GM19193 (cell line): ENCODE data around the gene TIMM29.

Experiments
- POLR2A ChIP-seq: IDR thresholded peaks from 4 replicates; pipeline ENCODE4 v1.6.1; 2011; ENCODE audit not compliant: insufficient read depth, insufficient read length; ENCODE audit errors: extremely low read depth

The TIMM29 gene

DNA sequence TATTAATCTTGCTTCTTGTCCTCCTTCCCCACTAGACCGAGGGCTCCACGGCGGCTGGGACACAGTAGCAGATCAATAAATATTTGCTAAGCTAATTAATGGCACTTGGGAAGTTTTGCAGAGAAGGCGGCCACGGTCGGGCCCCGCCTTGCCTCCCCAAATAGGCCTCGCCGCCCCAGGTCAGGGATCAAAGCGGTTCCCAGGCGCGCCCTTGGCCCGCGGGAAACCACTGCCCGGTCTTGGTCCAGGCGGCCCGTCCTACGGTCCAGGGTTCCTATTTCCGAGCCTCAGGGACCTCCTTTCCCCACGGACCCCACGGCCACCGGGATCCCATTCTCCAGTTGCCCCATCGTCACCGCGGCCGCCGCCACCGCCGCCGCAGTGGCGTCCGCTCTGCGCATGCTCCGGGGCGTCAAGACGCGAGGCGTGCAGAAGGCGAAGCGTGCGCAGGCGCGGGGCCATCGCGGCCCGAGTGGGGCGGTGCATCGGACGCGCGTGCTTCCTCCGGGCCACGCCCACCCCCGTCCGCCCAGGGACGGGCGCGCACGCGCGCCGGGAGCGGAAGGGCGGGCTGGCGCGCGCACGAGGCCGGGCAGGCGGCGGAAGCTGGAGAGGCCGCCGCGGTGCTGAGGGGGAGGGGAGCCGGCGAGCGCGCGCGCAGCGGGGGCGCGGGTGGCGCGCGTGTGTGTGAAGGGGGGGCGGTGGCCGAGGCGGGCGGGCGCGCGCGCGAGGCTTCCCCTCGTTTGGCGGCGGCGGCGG lies 31.9 kb downstream of the TIMM29 start, which contains the start of gene SMARCA4:
Gene SMARCA4 (plus strand): TSS at position 717 of the 759 bp plus-strand sequence. CDS start 23,122 bp downstream, outside the sequence.
- TF ChIP-seq POLR2A: peak; percentile 89

DNA sequence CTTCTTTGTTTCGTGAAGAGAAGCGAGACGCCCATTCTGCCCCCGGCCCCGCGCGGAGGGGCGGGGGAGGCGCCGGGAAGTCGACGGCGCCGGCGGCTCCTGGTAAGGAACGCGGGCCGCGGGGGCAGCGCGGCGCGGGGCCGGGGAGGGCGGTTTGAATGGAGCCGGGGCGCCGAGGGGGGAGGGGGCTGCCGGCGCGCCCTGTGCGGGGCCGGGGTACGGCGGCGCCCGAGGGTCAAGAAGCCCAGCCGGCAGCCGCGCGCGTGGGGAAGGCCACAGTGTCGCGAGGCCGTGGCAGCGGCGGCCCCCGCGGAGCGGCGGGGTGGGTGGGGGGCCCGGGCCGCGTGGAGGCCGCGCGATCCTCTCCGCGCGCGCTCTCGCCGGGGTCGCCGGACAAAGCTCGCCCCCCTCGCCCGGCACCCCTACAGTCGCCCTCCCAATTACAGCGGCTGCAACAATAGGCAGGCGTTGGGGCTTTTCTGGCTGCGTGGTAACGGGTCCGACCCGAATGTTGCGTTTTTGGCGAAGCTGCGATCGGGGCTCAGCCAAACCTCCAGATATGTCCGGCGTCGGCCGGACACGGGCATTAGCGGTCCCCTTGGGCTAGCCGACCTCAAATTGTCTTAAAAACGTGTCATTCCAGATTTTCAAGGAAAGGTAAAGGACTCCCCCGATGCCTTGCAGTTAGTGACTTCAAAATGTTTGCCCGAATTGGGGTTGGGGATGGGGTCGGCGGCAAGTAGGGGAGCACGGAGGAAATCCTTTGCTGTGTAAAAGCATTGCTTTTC lies 32.7 kb downstream of the TIMM29 start:
- peak; percentile 1 for TF ChIP-seq POLR2A

DNA sequence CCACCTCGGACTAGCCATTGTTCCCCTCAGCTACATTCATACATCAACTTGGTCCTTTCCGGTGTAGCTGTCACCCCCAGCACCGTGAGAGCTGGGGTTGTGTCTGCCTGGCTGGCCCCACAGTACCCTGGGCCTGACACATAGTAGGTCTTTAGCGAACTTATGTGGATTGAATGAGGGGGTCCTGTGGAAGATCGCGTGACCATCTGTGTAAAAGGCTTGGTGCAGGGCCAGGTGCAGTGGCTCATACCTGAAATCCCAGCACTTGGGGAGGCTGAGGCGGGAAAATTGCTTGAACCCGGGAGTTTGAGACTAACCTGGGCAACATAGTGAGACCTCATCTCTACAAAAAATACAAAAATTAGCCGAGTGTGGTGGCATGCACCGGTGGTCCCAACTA lies 34.3 kb downstream of the TIMM29 start:
- TF ChIP-seq POLR2A: no peak

DNA sequence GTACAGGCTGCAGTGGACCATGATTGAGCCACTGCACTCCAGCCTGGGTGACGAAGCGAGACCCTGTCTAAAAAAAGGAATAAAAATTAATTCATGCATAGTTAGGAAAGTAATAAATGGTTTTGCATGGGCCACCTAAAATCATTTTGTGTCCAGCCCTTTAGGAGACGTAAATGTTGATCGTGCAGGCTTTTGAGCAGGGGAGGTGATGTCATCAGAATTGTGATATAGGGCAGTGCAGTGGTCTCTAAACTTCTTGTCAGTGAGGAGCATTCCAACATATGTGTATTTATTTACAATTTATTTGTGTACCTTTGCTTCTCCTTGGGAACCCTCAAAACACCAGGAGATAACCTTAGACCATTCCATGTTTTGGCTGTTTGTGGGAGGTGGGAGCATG lies 35.3 kb downstream of the TIMM29 start:
- no peak for TF ChIP-seq POLR2A

DNA sequence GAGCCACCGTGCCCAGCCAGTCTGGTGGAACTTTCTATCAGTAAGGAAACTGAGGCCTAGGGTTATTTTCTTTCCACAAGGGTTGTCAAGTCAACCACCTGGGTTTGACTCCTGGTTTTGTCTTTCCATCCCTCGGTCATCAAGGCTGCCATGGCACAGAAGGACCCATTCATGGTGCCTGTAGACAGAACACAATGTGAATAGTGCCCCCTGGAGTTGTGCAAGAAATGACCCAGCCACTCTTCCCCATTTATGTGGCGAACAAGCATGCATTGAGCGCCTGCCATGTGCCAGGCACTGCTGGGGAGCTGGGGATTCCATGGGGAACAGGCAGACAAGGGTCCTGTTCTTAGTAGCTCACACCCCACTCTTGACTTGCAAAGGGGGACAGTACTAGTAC lies 36.3 kb downstream of the TIMM29 start:
- no peak for TF ChIP-seq POLR2A

DNA sequence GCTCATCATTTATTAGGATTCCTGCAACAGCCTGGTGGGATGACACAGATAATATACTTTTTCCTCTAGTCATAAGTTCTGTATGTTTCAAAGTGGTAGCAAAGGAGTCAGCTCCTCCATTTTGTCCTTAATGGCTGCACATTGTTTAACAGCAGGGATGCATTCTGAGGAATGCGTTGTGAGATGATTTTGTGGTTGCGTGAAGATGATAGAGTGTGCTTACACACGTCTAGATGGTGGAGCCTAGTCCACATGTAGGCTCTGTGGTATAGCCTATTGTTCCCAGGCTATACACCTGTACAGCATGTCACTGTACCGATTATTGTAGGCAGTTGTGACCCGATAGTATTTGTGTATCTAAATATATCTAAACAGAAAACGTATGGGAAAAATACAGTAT lies 36.8 kb downstream of the TIMM29 start:
- no peak for TF ChIP-seq POLR2A

DNA sequence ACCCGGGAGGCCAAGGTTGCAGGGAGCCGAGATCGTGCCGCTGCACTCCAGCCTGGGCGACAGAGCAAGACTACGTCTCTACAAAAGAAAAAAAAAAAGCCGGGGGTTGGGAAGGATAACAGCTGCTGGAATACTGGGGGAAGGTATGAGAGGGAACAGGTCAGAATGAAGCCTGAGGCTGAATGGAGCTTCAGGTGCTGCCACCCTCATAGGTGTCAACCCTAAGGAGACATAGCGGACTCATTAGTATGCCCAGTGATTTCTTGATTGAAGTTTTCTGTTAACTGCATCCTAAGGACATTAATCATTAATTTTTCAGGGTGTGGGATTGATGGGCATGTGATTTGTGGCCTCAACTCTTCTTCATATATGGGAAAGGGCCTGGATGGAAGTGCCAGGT lies 38.2 kb downstream of the TIMM29 start:
- no peak for TF ChIP-seq POLR2A

DNA sequence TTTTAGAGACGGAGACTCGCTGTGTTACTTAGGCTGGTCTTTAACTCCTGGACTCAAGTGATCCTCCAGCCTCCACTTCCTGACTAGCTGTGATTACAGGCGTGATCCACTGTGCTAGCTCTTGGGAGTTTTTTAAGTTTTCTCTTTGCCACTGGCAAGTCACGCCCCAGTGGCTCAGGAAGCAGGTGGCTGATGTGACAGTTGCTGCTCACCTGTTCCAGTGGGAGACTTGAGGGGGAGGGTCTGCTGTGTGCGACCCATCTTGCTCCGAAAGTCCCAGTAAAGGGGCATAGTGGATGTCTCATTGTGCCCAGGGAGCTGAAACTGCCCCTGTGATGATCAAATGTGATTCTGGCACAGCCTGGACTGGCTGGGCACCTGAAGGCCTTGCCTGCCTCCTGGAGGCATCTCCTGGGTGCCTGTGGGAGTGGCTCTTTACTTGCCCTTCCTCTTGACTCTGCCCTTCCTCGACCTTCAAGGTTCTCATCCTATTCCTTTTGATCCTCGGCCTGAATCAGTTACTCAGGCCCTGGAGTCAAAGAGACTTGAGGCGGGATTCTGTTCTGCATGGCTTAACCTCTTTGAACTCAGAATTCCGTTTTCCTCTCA lies 40.0 kb downstream of the TIMM29 start:
- no peak for TF ChIP-seq POLR2A

DNA sequence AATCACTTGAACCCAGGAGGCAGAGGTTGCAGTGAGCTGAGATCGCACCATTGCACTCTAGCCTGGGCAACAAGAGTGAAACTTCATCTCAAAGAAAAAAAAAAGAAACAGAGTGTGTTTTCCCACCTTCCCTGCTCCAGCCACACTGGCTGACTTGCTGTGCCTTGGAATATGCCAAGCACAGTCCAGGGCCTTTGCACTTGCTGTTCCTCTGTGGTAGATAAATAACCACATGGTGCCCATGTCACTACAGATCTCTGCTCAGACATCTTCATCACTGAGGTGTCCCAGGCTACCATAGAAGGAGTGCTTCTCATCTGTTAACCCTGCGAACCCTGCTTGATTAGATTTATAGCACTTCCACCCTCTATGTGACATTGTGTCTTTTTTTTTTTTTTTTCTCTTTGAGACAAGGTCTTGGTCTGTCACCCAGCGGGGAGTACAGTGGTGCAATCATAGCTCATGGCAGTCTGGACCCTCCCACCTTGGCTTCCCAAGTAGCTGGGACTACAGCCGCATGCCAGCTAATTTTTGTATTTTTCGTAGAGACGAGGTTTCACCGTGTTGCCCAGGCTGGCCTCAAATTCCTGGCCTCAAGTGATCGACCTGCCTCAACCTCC lies 42.6 kb downstream of the TIMM29 start:
- no peak for TF ChIP-seq POLR2A

DNA sequence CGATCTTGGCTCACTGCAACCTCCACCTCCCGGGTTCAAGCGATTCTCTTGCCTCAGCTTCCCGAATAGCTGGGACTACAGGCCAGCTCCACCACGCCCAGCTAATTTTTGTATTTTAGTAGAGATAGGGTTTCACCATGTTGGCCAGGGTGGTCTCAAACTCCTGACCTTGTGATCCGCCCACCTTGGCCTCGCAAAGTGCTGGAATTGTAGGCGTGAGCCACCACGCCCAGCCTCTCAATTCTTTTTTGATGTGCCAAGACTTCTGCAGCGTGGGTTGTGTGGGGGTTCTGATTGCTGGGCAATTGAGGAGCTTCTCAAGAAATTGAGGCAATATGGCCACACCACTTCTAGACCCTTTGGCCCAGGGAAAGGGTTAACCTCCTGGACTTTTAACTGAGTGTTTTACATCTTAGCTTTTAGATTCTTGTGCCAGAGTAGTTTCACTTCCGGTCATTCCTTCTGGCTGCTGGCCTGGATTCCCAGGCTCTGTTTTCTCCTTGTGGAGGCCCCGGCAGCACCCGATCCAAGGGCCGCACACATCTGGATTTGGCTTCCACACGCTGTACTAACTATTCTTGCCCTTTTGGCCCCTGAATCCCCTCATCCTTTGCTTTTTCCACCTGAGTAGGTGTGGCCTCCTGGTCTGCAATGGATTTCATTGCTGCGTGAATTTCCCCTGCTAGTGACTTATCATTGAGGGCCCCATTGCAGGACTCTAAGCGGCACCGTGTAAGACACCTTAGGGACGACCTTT lies 46.9 kb downstream of the TIMM29 start:
- no peak for TF ChIP-seq POLR2A

DNA sequence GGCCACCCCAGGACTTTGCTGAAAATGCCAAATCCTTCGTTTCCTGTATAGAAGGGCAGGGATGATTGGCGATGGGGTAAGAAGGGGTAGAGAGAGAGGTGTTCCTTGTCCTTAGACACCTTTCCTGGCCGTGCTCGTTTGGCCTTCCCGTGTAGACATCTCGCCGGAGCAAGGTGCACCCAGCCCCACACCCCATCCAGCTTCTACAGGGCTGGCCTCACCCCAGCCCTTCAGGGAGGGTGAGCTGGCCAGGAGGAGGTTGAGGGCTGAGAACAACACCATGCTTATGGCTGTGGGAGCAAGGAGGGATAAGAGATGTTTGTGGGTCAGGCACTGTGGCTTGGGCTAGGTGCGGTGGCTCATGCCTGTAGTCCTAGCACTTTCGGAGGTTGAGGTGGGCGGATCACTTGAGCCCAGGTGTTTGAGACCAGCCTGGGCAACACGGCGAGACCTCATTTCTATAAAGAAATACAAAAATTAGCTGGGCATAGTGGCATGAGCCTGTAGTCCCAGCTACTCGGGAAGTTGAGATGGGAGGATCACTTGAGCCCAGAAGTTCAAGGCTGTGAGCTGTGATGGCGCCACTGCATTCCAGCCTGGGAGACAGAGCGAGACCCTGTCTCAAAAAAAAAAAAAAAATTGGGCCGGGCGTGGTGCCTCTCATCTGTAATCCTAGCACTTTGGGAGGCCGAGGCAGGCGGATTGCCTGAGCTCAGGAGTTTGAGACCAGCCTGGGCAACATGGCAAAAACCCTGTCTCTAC lies 47.7 kb downstream of the TIMM29 start:
- no peak for TF ChIP-seq POLR2A

DNA sequence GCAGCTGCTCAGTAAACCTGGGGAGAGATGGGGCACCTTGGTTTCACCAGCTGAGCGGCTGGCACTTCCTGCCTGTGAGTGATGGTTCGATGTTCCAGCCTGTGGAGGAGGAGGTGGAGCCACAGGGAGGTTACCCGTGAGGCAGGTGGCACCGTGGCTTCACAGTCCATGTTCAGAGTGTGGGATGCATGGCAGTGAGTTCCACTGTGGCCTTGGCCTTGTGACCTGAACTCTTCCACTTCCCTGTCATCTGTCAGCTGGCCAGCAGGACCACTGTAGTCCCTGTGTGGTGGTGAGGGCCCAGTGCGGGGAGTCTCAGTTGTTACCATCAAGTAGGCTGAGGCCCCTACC lies 49.1 kb downstream of the TIMM29 start:
- no peak for TF ChIP-seq POLR2A
